ENCODE measurements around the gene CNTNAP4.

The CNTNAP4 gene

DNA sequence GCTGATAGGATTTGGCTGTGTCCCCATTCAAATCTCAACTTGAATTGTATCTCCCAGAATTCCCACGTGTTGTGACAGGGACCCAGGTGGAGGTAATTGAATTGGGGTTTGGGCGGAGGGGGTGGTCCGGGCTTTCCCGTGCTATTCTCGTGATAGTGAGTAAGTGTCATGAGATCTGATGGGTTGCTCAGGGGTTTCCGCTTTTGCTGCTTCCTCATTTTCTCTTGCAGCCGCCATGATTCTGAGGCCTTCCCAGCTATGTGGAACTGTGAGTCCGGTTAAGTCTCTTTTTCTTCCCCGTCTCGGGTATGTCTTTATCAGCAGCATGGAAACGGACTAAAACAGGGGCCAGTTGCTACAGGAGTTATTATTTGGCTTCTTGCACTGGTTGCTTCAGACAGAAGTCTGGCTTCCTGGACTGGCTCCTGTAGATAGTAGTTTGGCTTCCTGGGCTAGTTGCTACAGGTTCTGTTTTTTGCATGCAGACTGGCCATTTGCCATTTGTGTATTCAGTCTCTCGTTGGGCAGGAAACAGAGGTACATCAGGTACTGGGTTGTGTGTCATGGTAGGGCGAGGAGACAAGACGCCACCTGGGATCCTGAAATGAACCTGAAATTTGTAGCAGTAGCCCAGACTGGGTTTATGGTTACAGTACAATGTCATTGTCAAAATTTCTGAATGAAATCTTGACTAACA is 32.6 kb downstream of the CNTNAP4 start:
- DNase-seq, result no peak

DNA sequence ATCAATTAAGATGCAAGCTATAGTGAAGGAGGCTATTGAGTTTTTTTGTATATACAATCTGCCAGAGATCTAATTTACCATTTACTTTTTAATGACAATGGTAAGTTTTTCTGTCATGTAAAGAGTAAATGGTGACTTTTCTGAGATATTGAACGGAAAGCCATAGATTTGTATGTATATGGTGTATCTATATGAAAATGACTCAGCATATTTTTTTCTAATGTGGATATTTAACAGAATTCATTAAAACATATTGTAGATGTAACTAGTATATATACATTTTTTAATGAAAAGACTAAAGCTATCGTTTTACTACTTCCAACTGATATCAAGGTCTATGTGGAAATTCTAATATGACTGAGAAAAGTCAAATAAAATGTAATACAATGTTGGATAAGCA is 34.1 kb downstream of the CNTNAP4 start:
- DNase-seq, result no peak

DNA sequence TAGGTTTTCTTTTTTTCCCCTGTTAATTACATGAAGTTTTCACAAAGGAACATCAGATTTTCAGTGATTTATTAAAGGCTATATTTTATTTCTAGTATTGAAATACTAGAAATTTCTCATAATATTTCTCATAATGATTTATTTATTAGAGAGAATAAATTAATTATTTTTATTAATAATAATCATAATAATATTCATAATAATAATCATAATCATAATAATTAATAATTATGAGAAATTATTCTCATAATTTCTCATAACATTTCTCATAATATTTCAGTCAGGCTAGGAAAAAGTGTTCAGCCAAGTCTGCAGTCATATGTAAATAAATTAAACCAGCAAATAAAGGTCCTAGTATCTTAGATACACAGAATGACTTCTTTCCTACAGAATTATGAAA is 41.4 kb downstream of the CNTNAP4 start:
- DNase-seq, result no peak

DNA sequence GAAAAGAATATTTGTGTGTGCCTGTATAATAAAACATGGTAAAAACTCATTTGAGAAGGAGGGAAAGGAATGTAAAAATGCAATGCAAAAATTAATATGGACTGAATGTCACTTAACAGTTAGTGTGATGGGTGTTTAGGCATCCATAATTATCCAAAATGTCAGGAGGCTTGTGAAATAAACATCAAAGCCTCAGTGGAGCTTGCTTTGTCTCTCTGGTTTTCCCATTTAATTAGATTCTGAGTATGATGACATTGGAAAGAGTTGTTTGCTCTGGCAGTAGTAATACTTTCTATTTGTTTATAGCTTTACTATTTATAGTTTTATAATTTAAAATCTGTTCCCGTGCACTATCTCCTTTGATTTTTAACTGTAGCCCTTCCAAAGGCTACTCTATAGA is 51.9 kb downstream of the CNTNAP4 start:
- DNase-seq, result no peak

DNA sequence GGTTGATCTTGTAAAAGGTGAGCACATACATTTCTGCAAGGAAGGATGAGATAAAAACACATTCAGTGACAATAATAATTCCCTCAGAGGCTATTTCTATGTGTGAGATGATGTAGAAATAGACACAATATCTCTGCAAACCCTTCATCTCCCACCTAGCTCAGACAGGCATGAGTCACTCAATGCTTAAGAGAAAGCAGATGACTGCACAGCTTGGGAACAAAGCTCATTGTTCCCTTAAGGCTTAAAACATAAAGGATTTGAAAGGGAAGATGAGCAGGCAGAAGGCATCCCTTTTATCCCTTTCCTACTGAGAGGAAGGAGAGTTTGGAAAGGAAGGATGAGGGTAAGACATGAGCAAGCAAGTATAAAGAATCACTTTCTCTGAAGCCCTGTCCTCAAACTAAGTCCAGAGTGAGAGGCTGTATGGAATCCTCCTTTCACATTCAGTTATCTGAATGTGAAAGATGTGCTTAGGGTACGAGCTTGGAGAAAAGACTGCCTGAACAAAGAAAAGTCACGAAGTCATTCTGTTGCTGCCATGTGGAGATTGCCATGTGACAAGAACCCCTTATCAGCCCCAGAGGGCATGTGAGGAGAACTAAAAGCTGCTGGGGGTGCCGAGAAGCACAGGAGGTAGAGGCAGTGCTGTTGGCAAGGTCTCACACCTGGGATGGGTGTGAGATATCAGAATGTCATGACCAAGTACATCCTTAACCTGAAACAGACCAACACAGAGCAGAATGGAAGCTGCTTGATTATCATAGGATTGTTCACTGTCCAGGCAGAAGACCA is 58.2 kb downstream of the CNTNAP4 start:
- DNase-seq, result no peak

DNA sequence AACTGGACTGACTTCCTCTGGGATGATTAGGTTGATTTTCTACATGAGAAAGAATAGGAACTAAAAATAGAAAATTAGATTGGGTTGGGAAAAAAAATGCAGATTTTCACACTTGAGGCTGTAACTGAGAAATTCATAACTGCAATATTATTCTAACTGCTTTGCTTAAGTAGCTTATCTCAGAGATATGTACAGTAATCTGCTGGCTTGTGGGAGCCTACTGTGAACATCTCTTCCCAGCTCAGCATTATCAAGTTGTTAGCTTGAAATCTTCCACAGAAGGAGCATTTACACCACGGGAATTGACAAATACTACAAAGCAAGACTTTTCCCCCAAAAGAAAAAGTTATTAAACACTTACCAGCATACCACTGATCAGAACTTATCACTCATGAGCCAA is 58.9 kb downstream of the CNTNAP4 start:
- DNase-seq, result no peak

DNA sequence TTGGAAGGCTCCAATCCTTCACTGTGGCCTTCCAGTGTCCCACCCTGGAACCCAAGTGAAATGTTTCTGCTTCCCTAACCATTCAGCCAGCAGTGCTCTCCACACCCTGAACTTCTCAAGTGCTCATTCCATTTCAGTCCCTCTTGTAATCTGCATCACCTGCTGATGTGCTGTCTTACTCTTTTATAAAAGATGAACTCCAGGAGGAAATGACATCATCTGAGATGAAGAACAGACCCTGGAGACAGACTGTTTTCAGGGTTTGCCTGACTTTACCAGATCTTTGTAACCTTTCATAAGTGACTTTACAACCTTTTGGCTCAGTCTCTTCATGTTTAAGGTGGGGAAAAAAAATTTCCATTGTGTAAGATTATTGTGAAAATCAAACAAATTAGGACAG is 61.3 kb downstream of the CNTNAP4 start:
- no peak for DNase-seq

DNA sequence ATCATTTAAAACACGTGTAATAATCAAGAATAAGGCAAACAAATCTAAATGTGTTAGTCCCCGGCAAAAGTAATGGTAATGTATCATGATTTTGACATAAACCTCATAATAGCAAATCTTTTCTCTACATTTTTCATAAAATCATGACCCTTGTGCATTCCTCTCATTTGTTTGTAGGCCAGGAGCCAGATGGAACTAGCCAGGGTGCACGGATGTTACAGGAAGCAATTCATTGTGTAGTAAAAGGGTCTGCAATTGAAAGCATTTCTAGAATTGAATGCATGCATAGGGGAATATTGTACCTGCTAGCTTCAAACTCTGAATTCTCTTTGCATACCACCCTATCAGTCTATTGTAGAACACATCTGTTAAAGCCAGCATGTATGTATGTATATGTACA is 66.6 kb downstream of the CNTNAP4 start:
- no peak for DNase-seq

DNA sequence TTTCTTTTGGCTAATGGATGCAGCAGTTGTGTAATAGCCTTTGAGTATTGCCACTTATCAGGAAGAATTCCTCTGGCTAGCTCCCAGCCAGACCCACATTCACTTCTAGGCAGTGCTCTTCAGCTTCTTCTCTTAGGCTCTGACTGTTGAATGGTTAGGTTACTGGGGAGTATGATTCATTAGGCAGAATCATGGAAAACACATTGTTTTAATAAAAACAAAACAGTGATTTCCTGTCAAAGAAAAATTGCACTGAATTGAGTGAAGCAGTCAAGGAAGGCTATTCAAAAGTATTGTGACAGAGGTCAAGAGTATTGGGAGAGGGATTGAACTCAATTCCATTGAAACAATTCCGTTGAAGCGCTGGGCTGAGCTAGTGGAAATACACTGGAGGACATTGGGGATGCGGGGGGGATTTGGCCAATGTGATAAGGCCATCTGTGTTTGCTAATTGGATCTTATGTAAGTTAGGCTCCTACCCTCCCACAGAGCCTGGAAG is 68.0 kb downstream of the CNTNAP4 start:
- no peak for DNase-seq

DNA sequence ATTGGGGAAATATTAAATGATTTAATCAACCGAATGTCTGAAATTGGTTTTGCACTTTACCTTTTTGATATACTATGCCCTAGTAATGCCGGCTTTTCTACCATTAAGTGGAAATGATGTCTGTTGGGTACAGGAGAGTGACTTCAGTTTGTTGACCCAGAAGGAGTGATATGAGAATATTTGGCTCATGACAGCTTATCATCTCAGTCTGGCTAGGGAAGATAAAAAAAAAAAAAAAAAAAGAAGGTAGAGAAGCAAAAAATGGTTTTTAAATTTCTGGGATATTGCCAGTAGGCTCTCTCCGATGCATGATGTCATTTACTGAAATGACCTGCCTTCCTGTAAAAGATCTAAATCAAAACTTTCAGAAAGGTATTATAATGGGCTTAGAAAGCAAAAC is 69.0 kb downstream of the CNTNAP4 start:
- no peak for DNase-seq

DNA sequence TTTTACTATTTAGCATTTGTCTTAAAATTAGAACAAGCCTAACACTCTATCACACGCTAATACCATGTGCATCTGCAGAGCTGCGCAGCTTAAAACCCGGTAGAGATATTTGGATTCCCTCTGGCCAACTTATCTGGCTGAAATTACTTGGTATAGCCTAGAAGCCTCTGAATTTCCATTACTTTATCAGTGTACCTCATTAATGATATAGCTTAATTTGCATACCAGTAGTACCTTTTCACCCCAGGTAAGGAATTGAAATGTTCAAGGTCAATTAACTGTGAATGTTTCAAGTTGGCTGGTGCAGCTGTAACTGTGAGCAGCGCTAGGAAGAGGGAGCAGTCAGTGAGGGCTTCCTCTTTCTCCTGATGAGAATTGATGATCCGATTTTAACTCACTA is 74.2 kb downstream of the CNTNAP4 start:
- no peak for DNase-seq

DNA sequence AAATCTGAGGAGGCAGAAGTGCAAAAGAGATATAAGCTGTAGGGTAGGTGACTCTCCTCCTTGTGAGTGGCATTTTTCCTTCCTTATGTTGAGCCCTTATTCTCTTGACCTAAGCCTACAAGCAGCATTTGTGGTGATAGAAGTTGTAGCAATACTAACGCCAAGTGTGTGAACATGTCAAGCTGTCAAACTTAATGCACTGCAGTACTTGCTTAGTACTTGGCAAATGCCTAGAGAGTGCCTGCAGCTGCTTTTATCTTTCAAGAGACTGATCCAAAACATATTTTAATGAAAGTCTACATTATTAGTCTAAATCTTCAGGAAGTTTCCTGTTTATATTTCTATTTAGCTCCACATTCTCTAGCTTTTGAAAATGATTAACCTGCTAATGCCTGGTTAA is 83.2 kb downstream of the CNTNAP4 start:
- no peak for DNase-seq

DNA sequence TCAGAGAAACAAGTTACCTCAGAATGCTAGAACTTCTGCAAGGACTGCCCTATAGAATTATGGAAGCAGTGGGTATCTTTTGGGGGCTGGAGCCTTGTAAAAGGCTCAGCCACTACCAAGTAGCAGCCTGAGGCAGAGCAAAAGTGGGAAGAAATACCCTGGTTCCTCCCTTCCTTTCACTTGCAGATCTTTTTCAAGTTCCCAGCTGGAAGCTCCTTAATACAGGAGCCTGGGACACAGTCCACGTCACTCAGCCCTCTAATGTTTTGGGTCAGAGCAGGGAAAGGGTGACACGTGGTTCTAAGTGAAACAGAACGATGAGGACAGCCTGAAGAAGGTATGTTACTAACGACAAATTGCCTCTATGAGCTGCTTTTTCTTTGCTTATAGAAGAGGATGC is 93.1 kb downstream of the CNTNAP4 start:
- DNase-seq, result no peak

DNA sequence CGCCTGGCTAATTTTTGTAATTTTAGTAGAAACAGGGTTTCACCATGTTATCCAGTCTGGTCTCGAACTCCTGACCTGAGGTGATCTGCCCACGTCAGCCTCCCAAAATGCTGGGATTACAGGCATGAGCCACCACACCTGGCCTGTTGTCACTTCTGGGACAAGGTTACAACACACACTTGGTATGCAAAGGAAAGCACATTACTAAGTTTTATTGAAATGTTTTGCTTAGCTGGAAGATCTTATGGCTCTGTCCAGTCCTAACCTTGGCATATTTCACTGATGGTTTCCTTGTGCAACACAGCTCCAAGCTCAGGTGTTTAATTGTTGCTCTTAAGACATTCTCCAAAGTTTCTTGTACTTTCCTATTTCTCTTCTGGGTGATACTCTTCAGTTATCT is 94.2 kb downstream of the CNTNAP4 start:
- DNase-seq, result no peak

DNA sequence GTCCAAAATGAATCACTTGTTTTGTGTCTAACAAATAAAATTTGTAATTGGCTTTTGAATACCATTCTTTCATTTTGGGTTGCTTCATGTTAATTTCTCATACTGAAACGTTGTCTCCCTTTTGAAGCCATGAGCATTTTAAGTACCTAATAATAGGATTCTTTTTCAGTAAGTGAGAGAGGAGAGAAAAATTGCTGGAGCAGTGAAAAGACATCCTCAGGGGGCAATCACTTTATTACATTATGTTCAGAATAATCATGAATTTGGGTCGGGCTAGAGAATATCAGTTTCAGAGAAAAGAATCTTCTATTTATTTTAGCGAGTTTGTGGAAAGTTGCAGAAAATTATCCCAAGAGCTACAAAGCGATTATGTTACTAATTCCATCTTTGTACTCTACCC is 96.8 kb downstream of the CNTNAP4 start:
- no peak for DNase-seq

DNA sequence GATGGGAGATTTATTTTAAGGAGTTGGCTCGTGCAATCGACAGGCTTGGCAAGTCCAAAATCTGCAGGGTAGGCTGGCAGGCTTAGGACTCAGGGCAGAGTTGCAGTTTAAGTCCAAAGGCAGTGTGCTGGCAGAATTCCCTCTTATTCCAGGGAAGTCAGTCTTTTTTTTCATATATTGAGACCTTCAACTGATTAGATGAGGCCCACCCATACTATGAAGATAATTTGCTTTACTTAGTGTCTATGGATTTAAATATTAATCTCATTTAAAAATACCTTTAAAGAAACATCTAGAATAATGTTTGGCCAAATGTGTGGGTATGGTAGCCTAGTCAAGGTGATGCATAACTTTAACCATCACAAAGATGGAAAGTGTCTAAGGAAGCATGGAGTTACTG is 99.8 kb downstream of the CNTNAP4 start:
- no peak for DNase-seq

DNA sequence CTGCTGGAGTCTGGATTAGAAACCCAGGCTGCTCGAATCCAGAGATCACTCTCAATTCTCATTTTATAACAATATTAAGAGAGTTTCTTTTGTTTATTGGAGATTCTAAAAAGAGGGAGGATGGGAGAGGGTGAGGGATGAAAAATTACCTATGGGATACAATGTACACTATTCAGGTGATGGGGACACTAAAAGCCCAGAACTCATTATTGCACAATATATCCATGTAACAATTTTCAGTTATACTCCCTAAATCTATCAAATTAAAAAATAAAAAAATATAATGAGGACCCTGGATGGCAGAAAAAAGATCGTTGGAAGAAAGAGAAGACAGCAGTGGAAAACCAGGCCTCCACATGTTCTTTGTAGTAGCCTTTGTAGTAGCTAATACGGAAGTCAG is 100.8 kb downstream of the CNTNAP4 start:
- no peak for DNase-seq

DNA sequence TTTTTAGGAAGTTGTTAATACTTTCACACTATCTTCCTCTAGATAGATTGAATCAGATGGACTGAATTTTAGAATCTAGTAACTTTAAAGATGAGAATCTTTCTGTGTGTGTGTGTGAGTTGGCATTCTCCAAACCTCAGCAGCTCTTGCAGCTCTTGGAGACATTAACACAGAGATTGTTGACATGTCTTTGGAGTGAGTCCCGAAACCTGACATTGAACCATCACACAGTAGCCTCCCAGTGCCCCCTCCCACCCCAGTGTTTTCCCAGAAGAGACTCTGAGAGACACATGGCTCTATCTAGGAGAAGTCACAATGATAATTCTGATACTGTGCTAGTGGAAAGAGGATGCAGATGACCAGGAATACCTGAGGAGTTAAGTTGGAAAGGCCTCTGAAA is 103.9 kb downstream of the CNTNAP4 start:
- no peak for DNase-seq

DNA sequence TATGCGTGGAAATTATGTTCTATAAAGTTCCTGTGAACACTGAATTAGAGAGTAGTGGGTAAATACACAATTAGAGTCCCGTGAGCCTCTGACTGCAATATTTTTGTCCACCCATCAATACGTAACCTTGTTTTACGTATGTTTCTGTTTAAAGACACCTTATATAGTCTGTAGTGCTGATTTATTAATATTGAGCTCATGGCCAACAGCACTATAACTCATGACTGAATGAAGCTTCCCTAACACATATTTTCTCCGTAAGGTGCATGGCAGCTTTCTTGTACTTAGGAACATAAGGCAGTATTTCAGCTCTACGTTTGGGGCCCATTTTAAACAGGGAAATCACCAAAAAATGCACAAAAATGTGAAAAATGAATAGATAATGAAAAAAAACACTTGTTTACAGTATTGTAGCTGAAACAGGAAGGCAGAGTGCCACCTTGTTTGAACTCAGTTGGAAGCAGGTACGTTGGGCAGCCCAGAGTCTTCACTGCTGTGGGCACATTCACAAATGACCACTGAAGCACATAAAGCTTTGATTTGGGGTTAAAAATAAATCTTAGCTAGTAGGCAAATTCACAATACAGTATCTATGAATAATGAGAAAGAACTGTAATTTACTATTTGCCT is 108.5 kb downstream of the CNTNAP4 start:
- DNase-seq, result no peak

DNA sequence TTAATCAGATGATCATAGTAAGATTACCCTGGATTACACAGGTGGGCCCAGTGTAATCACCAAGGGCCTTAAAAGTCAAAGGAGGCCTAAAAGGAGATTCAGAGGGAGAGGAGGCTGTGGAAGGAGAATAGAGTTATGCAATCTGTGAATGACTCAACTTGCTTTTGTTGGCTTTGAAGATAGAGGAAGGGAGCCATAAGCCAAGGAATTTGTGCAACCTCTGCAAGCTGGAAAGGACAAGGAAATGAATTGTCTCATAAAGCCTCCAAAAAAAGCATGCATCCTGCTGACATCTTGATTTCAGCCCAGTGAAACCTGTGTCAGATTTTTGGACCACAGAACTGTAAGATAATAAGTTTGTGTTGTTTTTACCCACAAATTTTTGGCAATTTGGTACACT is 109.6 kb downstream of the CNTNAP4 start:
- no peak for DNase-seq

DNA sequence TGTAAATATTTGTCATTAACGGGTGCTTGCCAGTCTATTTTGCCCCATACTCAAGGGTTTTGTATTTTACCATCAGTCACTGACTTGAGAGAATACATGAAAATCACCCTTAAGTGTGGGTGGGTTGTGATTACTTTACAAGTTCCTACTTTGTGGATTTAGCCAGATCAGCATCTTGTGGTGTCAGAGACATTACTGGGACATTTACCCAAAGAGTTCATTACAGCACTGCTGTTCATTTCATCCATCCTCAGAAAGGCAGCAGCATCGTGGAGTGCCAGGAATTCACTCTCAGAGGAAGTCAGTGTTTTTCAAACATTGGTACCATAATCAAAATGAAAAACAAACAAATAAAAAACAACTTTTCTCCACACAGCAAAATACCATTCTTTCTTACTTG is 110.8 kb downstream of the CNTNAP4 start:
- no peak for DNase-seq

DNA sequence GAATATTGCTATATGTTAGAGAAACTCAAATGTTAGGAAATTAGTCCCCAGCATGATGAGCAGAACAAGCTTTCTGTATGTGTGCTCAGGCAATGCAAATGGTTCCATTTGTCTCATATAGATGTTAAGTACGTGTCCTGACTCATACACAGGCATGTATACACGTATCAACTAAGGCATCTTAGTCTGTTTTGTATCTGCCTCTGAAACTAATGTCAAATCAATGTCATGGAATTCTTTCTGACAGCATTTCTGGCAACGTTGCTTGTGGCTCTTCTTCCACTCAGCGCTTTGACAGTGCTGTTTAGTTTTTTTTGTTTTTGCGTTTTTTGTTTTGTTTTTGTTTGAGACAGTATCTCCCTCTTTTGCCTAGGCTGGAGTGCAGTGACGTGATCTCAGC is 111.9 kb downstream of the CNTNAP4 start:
- DNase-seq, result no peak

DNA sequence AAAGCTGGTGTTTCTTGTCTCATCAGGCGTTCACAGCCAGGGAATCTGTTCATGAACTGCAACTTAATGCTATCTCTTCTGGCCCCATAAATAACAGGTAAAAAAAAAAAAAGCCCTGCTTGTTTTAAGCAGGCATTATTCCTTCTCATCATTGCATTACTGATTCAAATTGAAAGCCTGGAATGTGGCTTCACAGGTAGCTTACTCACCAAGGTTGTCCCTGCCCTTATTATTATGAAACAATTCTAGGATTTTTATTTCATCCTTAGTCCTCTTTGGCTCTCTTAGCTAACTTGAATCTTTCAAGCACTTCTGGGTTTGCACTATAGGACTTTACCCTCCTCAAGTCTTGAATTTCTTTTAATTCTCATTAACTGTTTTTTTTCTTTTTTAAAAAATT is 113.3 kb downstream of the CNTNAP4 start:
- DNase-seq, result no peak

DNA sequence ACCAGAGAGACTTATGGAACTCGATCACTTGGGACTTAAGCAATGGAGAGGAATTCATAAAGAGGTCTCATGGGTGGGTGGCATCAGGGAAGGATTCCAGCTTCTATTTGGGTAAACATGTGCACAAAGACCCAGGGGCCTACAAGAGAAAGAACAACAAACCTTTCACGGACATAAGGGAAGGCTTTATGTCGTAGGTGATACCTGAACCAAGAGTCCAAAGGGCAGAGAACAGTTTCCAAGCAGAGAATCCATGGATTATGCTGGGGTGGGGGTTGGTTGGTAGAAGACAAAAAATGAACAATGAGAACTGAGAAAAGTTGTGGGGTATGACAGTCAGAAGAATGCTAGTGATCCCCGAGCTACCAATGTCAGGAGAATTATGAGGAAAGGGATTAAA is 119.8 kb downstream of the CNTNAP4 start:
- DNase-seq, result no peak

All from activated T-cell treated with anti-CD3 and anti-CD28 coated beads, Interleukin-2, amount 50 U/mL, for 48 hours (primary cell).